ENCODE measurements around the gene MTG2. TPM values are rescaled to one million over a fixed set of nuclear protein-coding genes. Genes with fewer than 3 reads are reported as not detected.

The MTG2 gene
- total and polyA plus RNA-seq, 2 of the 13 experiments (the other 11 are each of a cell fraction or from before 2014, with no cell fraction given) = 20.4 to 37.8 TPM

- TF ChIP-seq, protein P1, sequence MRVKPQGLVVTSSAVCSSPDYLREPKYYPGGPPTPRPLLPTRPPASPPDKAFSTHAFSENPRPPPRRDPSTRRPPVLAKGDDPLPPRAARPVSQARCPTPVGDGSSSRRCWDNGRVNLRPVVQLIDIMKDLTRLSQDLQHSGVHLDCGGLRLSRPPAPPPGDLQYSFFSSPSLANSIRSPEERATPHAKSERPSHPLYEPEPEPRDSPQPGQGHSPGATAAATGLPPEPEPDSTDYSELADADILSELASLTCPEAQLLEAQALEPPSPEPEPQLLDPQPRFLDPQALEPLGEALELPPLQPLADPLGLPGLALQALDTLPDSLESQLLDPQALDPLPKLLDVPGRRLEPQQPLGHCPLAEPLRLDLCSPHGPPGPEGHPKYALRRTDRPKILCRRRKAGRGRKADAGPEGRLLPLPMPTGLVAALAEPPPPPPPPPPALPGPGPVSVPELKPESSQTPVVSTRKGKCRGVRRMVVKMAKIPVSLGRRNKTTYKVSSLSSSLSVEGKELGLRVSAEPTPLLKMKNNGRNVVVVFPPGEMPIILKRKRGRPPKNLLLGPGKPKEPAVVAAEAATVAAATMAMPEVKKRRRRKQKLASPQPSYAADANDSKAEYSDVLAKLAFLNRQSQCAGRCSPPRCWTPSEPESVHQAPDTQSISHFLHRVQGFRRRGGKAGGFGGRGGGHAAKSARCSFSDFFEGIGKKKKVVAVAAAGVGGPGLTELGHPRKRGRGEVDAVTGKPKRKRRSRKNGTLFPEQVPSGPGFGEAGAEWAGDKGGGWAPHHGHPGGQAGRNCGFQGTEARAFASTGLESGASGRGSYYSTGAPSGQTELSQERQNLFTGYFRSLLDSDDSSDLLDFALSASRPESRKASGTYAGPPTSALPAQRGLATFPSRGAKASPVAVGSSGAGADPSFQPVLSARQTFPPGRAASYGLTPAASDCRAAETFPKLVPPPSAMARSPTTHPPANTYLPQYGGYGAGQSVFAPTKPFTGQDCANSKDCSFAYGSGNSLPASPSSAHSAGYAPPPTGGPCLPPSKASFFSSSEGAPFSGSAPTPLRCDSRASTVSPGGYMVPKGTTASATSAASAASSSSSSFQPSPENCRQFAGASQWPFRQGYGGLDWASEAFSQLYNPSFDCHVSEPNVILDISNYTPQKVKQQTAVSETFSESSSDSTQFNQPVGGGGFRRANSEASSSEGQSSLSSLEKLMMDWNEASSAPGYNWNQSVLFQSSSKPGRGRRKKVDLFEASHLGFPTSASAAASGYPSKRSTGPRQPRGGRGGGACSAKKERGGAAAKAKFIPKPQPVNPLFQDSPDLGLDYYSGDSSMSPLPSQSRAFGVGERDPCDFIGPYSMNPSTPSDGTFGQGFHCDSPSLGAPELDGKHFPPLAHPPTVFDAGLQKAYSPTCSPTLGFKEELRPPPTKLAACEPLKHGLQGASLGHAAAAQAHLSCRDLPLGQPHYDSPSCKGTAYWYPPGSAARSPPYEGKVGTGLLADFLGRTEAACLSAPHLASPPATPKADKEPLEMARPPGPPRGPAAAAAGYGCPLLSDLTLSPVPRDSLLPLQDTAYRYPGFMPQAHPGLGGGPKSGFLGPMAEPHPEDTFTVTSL (CRISPR knock-in tag; IDR thresholded peaks at IDR 0.05; ENCODE audit: borderline replicate concordance) = no peak
- no peak for TF ChIP-seq BCLAF1 (IDR thresholded peaks at IDR 0.05)
- TF ChIP-seq RFX3 (CRISPR knock-in tag; IDR thresholded peaks at IDR 0.05) = no peak
- 0 out of 2 replicates have a peak, but pooled peaks have one; percentile 14 for TF ChIP-seq AKAP8 (CRISPR knock-in tag; IDR thresholded peaks at IDR 0.05)
- TF ChIP-seq MYPOP (CRISPR knock-in tag; IDR thresholded peaks at IDR 0.05) = no peak; the same call in 1 of the 2 replicates
- no peak for TF ChIP-seq RBM22 (optimal IDR thresholded peaks at IDR 0.05; ENCODE audit: low read length)
- TF ChIP-seq ZBTB3 (CRISPR knock-in tag; IDR thresholded peaks at IDR 0.05; ENCODE audit: borderline replicate concordance, low read depth) = no peak
- 0 out of 2 replicates have a peak, but pooled peaks have one; percentile 38 for TF ChIP-seq ZNF674 (CRISPR knock-in tag; IDR thresholded peaks at IDR 0.05; ENCODE audit: low read depth)
- peak; percentile 94 for TF ChIP-seq ZNF235 (CRISPR knock-in tag; IDR thresholded peaks at IDR 0.05; ENCODE audit: borderline replicate concordance)
- TF ChIP-seq SMARCE1 (IDR thresholded peaks at IDR 0.05; ENCODE audit: borderline replicate concordance) = no peak
Measured at GRCh38 chr20:62219992-62220665, 37.3 kb downstream of the MTG2 start, which contains the start of gene HRH3 (continued).

Data from HepG2 (cell line).